SK-N-MC (cell line): ENCODE data around the gene RSRP1.
A peak's percentile ranks its signal among the peaks of the same experiment; 100 is the strongest.
"Not testable (repeated sequence)": the region's sequence is repeated elsewhere in the genome, so short reads cannot be mapped to it uniquely, and the experiment has no call there.

Source experiments
- DNase-seq: peaks from one replicate; pipeline ENCODE4 v3.0.0-alpha.2; 2011; ENCODE audit warnings: low read depth, low spot score
- H3K27ac ChIP-seq: fragments of 200-600 bp; sonication (generic); 2 replicates; pipeline ENCODE4 v1.5.1; 2016; ENCODE audit warnings: mixed run types
- H3K36me3 ChIP-seq: fragments of 200-600 bp; sonication (generic); 2 replicates; pipeline ENCODE4 v1.6.1; 2017; ENCODE audit warnings: antibody characterized with exemption, low read length, mixed read lengths; ENCODE audit not compliant: insufficient read depth
- H3K4me3 ChIP-seq: fragments of 200-600 bp; sonication (generic); 2 replicates; pipeline ENCODE4 v1.5.1; 2016
- H3K9ac ChIP-seq: fragments of 200-600 bp; sonication (generic); 2 replicates; pipeline ENCODE4 v1.8.0; 2017; ENCODE audit warnings: mixed run types, mixed read lengths; ENCODE audit not compliant: insufficient read length
- H3K9me3 ChIP-seq: fragments of 200-600 bp; sonication (generic); 2 replicates; pipeline ENCODE4 v1.6.1; 2017; ENCODE audit warnings: low read depth, mild to moderate bottlenecking, antibody characterized with exemption, low read length, moderate library complexity, mixed read lengths
- EZH2 ChIP-seq: fragments of 200-600 bp; sonication (generic); IDR thresholded peaks from one replicate; pipeline ENCODE4 v1.6.1; 2017; ENCODE audit warnings: antibody characterized with exemption
- FOXP2 ChIP-seq: optimal IDR thresholded peaks from 2 replicates; pipeline ENCODE3; 2011; ENCODE audit warnings: mild to moderate bottlenecking, moderate library complexity; ENCODE audit not compliant: insufficient read depth; ENCODE audit errors: extremely low read length, control extremely low read depth
- POLR2AphosphoS5 ChIP-seq: IDR thresholded peaks from 2 replicates; pipeline ENCODE4 v1.6.1; 2012; ENCODE audit warnings: mild to moderate bottlenecking, low read depth, low read length, borderline replicate concordance

RSRP1 gene

DNA sequence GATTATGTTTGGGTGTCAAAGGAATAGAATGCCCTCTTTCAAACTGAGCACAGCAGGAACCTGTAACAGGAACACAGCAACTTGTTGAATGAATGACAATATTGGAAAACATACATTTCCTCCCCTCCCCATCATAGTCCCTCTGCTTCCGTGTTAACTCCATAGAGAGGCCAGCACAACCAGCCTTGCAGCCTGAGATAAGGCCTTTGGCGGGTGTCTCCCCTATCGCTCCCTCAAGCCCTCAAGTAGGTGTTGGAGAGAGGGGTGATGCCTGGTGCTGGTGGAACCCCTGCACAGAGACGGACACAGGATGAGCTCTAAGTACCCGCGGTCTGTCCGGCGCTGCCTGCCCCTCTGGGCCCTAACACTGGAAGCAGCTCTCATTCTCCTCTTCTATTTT lies 25.0 kb upstream of the RSRP1 start, which contains the start of gene RHD:
Gene RHD (plus strand): TSS at position 272 of the 400 bp plus-strand sequence. CDS start 39 bp downstream, at position 311.
- not testable (repeated sequence) for H3K9ac ChIP-seq, H3K27ac ChIP-seq, H3K4me3 ChIP-seq, DNase-seq, H3K9me3 ChIP-seq, H3K36me3 ChIP-seq

DNA sequence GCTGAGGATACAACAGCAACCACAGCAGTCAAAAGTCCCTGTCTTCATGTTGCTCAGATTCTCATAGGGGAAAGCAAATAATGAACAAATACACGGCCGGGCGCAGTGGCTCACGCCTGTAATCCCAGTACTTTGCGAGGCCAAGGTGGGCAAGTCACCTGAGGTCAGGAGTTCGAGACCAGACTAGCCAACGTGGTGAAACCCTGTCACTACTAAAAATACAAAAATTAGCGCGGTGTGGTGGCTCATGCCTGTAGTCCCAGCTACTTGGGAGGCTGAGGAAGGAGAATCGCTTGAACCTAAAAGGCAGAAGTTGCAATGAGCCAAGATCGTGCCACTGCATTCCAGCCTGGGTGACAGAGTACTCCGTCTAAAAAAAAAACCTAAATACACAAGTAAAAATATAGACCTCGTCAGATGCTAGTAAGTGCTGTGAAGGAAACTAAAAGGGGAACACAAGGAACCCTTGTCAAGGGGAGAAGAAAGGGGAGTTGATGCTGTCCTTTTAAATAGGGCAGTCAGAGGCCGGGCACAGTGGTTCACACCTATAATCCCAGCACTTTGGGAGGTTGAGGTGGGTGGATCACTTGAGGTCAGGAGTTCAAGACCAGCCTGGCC lies 21.0 kb upstream of the RSRP1 start:
- DNase-seq, H3K36me3 ChIP-seq, H3K27ac ChIP-seq, H3K9me3 ChIP-seq, H3K9ac ChIP-seq: not testable (repeated sequence)
- H3K4me3 ChIP-seq, result peak overlapping the region; percentile 60

DNA sequence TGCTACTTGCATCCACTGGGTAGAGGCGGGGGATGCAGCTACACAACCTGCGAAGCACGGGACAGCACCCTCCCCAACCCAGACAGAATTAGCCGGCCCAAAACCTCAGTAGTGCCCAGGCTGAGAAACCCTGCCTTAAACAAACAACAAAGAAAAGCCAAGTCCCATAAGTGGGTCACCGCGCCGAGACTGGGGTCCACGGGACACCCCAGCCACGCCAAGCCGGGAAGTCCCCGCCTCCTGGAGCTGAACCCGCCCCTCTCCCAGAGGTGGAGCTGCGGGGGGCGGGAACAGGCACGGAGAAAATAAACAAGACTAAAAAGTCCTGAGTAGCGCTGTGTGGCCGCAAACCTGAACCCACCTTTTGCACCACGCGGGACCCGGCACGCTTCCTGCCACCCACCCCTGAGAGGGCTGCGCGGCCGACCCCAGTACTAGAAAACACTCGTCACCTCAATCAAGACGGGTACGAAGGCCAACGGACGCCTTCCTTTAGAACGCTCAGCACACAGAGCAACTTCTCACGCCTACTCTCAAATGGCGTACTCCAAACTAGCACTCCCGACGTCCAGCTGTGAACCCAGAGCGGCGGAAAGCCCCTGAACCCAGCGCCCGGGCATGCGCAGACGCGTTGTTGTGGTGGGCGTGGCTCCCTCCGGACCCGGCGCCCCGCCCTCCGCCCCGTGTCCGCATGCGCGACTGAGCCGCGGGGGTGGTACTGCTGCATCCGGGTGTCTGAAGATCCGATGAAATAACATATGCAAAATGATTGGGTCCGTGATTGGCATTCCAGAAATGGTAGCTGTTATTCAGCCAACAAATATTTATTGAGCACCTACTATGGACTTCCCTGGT lies 20.3 kb upstream of the RSRP1 start:
- H3K9ac ChIP-seq, DNase-seq, H3K9me3 ChIP-seq, H3K27ac ChIP-seq, H3K36me3 ChIP-seq: not testable (repeated sequence)
- H3K4me3 ChIP-seq, result peak overlapping the region; percentile 60

DNA sequence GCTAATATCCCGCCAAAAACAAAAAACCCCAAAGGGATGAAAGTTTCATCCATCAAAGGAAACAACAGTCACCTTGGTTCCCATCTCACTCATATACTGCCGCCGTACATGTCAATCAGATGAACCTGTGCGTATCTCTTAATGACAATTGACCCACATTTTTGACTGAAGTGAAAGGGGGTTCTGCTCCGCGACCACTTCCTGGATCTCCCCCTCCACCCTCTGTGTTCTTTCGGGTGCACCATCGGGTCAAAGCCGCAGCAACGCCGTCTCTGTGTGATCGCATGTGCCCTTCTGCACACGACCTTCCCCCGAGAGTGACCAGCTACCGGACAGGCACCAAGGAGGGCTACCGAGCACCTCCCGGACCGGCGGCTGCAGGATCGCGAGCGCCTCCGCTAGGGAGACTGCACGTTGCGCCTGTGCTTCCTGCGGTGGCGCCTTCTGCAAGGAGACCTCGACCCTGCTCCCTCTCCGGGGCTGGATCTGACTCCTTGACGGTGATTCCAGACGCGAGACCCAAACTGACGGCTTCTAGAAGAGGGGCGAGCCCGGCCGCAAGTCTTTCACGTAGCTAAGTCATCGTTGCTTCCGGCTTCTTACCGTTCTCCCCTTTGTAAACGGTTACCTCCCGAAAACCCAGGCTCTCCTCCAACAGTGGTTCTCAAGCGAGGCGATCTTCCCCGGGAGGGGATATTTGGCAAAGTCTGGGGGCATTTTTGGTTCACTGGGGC lies 19.5 kb upstream of the RSRP1 start:
- H3K36me3 ChIP-seq, DNase-seq, H3K9ac ChIP-seq, H3K27ac ChIP-seq, H3K9me3 ChIP-seq: not testable (repeated sequence)
- H3K4me3 ChIP-seq, result peak overlapping the region; percentile 77

DNA sequence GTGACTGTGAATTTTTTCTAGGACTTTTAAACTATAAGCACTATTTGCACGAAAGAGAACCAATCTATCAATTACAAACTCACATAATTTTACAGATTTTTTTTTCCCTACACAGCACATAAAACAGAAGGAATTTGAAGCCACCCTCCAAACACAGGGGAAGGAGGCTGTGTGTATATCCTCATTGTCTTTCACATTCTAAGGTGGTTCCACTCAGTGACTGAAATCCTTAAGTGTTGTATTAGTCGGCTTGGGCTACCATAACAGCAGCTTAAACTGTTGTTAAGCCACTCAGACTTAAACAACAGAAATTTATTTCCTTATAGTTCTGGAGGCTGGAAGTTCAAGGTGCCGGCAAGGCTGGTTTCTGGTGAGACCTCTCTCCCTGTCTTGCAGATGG lies 13.1 kb upstream of the RSRP1 start:
- H3K9ac ChIP-seq, DNase-seq, H3K4me3 ChIP-seq, H3K36me3 ChIP-seq, H3K9me3 ChIP-seq: not testable (repeated sequence)
- H3K27ac ChIP-seq, result peak overlapping the region; percentile 64

DNA sequence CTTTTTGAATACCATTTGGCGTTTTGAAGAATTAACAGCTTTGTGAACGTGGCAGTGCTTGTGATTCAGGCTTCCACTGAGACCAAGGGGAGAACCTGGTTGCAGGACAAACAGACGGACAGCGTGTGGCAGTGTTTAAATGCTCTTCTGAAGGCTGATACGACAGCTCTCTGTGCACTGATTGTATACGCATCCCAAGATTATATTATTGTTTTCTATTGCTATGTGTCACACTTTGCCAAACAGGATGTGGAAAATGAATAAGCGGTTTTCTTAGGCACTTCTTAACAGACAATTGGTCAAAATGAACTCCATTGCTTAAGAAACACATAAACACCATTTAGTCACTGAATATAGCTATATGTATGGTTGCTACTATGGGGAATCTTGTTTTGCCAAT lies 12.6 kb upstream of the RSRP1 start:
- not testable (repeated sequence) for DNase-seq, H3K36me3 ChIP-seq, H3K9ac ChIP-seq, H3K9me3 ChIP-seq, H3K4me3 ChIP-seq
- peak overlapping the region; percentile 64 for H3K27ac ChIP-seq

DNA sequence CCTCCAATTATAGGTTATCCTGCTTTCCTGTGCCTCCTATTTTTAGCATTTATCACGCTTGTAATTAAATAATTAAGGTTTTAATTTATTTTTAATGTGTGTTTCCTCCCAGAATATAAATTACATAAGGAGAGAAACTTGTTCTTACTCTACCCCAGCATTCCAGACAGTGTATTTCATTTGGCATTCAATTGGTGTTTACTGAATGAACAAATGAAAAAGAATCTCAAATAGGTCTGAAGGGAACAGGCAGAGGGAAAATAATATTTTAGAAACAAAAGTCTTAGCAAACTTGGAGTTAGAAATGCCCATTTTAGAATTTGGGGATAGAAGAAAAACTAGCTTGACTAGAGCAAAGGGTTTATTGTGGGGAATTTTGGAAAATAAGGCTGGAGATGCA lies 9.9 kb upstream of the RSRP1 start:
- H3K27ac ChIP-seq, result no peak overlapping the region
- no peaks in the 10 kb centered on the region for H3K9me3 ChIP-seq
- peak overlapping the region; percentile 26 for H3K9ac ChIP-seq
- no peaks in the 10 kb centered on the region for H3K36me3 ChIP-seq
- TF ChIP-seq FOXP2, result no peak
- no peak for TF ChIP-seq POLR2AphosphoS5
- no peak for TF ChIP-seq EZH2
- no peak for DNase-seq
- no peak overlapping the region for H3K4me3 ChIP-seq

DNA sequence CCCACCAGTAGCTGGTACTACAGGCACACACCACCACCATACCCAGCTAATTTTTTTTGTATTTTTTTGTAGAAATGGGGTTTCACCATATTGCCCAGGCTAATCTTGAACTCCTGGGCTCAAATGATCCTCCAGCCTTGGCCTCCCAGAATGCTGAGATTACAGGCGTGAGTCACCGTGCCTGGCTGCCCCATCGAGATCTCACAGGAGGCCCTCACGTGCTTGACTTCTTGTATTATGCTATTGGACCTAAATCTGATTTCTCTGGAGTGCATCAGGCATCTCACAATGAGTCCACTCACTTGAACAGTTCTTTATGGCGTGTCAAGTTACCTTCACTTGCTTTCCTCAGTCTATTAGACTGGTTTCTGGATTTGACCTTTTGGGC lies 9.3 kb upstream of the RSRP1 start:
- no peak for TF ChIP-seq EZH2
- no peak for TF ChIP-seq POLR2AphosphoS5
- TF ChIP-seq FOXP2, result no peak
- H3K4me3 ChIP-seq, result no peak overlapping the region
- no peaks in the 10 kb centered on the region for H3K36me3 ChIP-seq
- DNase-seq, result no peak
- H3K9ac ChIP-seq, result no peak overlapping the region
- H3K9me3 ChIP-seq, result no peaks in the 10 kb centered on the region
- no peak overlapping the region for H3K27ac ChIP-seq

DNA sequence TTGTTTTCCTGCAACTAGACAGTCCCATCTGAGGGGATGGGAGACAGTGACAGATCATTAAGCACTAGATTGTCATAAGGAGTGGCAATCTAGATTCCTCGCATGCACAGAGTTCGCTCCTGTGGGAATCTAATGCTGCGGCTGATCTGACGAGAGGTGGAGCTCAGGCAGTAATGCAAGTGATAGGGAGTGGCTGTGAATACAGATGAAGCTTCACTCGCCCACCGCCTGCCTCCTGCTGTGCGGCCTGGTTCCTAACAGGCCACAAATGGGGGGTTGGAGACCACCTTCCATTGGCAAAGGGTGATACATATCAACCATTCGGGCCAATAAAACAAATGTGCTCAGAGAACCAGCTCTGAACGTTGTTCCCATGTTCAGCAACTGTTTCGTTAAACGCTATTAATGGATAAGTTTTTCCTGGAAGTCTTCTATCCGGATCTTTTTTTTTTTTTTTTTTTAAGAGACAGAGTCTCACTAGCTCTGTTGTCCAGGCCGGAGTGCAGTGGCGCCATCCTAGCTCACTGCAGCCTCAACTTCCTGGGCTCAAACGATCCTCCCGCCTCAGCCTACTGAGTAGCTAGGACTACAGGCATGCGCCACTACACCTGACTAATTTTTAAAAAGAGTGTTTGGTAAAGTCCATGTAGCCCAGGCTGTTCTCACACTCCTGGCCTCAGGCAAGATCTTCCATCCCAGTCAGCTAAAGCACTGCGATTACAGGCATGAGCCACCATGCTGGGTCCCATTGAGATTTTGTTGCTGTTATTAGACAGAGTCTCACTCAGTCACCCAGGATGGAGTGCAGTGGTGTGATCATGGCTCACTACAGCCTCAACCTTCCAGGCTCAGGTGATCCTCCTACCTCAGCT lies 8.7 kb upstream of the RSRP1 start:
- DNase-seq, result no peak
- H3K4me3 ChIP-seq, result no peak overlapping the region
- H3K9ac ChIP-seq, result no peak overlapping the region
- H3K9me3 ChIP-seq, result no peaks in the 10 kb centered on the region
- TF ChIP-seq FOXP2 (no peak), EZH2 (no peak), POLR2AphosphoS5 (no peak)
- H3K36me3 ChIP-seq, result no peaks in the 10 kb centered on the region
- H3K27ac ChIP-seq, result no peak overlapping the region
